GM18519 (cell line): ENCODE results near the gene AKR1C2.
"Not testable (repeated sequence)": the region's sequence is repeated elsewhere in the genome, so short reads cannot be mapped to it uniquely, and the experiment has no call there.

ENCODE experiments used
- ATAC-seq: cut with Tn5 transposase; IDR thresholded peaks from one replicate; pipeline ENCODE4 v1.9.1; 2021; ENCODE audit warnings: mild to moderate bottlenecking, moderate library complexity; ENCODE audit not compliant: unreplicated experiment, low FRiP score

Gene AKR1C2

DNA sequence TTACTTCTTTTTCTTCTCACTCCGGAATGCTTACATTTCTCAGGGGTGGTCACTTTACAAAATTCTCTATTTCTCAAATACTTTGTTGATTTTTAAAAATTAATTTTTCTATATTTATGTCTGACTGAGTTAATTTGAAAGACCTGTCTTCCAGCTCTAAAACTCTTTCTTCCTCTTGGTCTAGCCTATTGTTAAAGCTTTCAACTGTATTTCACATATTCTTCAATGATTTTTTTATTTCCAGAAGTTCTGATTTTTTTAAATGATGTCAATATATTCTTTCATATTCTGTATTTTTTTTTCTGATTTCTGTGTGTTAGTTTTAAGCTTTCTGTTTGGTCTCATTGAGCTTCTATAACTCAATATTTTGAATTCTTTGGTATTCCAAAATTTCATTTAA, 27.3 kb upstream of the AKR1C2 start:
- no peak for ATAC-seq

GRCh38 chr10:5025461-5025881, 21.8 kb upstream of the AKR1C2 start:
- ATAC-seq: not testable (repeated sequence)

GRCh38 chr10:5023177-5023805, 19.6 kb upstream of the AKR1C2 start:
- ATAC-seq: no peak

DNA sequence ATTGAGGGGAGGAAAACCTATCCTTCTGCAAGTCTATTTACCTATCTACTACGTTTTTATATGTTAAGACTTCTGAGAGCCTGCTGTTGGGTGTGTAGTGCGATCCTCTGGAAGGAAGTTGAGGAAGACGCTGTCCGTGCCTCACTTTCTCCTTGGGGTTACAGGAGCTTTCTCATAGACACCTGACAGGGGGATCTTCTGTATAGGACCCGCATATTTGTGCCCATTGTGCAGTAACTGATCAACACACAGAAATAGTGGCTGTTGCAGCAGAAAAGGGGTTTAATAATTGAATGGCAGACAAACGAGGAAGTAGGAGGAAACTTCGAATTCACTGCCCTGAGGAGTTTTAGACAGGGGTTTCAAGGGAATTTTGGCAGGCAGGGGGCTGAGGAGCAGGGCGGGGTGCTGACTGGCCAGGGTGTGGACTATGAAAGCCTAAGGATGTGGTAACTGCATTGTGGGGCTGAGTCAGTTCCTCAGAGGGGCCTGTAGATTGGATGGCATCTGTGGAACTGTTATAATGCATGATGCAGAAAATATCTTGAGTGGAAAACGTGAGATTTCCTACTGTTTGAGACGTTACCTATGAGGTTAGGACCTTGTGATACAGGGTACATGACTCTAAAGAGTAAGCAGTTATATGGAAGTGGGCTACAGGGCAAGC, 18.1 kb upstream of the AKR1C2 start:
- not testable (repeated sequence) for ATAC-seq

GRCh38 chr10:5019770-5020612, 16.3 kb upstream of the AKR1C2 start:
- ATAC-seq: not testable (repeated sequence)

GRCh38 chr10:5018671-5019277, 15.1 kb upstream of the AKR1C2 start:
- not testable (repeated sequence) for ATAC-seq

GRCh38 chr10:5018134-5018533, 14.5 kb upstream of the AKR1C2 start:
- ATAC-seq: no peak

- no peak for ATAC-seq
Measured at GRCh38 chr10:5014936-5015335, 11.3 kb upstream of the AKR1C2 start.

- ATAC-seq: not testable (repeated sequence)
Measured at GRCh38 chr10:5014200-5014910, 10.7 kb upstream of the AKR1C2 start.

DNA sequence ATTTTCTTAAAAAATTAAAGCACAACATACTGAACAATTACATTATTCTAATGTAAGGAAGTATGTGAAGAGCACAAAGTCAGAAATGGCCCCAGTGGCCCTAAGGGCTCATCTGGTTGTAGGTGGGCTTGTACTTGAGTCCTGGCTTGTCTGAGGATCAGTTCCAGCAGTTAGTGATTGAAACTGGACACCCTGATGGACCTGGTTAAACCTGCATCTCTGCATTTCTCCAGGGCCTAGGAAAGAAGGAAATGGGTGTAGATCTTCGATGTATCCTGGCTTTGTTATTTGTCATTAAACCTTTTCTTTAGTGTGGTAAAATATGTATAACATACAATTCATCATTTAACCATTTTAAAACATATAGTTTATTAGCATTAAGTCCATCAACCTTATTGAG, 9.7 kb upstream of the AKR1C2 start:
- no peak for ATAC-seq

- no peak for ATAC-seq
Measured at GRCh38 chr10:5012595-5012994, 8.9 kb upstream of the AKR1C2 start.

DNA sequence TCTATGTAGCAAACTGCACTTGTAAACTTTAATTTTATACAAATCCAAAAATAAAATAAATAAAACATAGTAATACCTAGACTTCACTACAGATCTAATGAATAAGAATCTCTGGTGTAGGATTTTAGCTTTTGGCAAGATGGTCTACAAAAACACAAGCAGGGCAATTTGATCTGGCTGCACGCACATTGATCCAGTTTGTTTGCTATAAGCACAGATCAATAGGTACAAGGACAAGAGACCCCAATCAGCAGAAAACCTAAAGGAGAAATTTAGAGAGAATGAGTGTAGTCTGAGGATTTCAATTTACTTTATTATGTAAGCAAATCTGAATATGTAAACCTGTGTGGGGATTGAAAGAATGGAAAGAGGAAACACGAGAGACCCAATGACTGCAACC, 7.7 kb upstream of the AKR1C2 start:
- ATAC-seq: not testable (repeated sequence)

DNA sequence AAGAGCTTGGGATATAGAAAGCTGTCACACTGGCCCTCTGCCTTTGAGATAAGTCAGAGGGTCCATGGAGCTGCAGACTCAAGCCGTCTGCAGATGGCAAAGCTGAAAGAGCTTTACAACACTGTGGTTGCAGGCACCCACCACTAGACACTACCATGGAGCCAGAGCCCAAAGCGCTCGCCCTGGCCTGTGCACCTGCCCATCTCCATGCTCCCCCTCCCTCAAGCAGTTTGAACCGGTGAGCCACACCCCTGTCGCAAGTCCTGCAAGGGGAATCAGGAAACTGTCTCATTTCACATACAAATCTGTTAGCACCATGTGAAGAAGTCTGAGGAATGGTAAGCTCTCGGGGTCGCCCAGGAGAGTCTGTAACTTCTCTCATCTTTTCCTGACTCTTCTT, 6.4 kb upstream of the AKR1C2 start:
- ATAC-seq: not testable (repeated sequence)

GRCh38 chr10:5008857-5009548, 5.3 kb upstream of the AKR1C2 start:
- not testable (repeated sequence) for ATAC-seq

DNA sequence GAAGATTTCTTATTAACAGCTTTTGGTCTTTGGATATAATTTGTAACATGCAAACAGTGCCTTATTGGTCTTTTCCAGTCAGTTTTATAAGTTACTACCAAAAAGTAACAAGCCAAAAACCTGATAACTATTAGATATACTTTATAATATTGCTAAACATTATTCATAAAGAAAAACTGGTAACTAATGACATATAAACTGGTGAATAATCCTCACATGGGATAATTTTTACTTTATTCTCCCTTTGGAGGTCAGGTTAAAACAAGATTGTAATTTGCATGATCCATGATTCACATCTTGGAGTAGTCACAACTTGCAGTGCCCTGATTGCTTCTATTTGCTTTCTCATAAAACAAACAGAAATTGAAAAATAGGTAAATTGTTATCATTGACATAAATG, 844 bp upstream of the AKR1C2 start:
- not testable (repeated sequence) for ATAC-seq

- ATAC-seq: not testable (repeated sequence)
Measured at GRCh38 chr10:5004030-5004385, 351 bp upstream of the AKR1C2 start.

- no peak for ATAC-seq
Measured at GRCh38 chr10:5002013-5002727, 1.5 kb downstream of the AKR1C2 start.

- ATAC-seq: no peak
Measured at GRCh38 chr10:4998671-4999070, 5.0 kb downstream of the AKR1C2 start.

GRCh38 chr10:4994260-4994659, 9.4 kb downstream of the AKR1C2 start:
- not testable (repeated sequence) for ATAC-seq
